ENCODE data around the gene LPIN1. TPM values are rescaled to one million over a fixed set of nuclear protein-coding genes. Genes with fewer than 3 reads are reported as not detected.
"Not testable (repeated sequence)": the region's sequence is repeated elsewhere in the genome, so short reads cannot be mapped to it uniquely, and the experiment has no call there.

The LPIN1 gene
- total and polyA plus RNA-seq, 4 donors, result 10.1 to 27.4 (median 13.4) TPM

DNA sequence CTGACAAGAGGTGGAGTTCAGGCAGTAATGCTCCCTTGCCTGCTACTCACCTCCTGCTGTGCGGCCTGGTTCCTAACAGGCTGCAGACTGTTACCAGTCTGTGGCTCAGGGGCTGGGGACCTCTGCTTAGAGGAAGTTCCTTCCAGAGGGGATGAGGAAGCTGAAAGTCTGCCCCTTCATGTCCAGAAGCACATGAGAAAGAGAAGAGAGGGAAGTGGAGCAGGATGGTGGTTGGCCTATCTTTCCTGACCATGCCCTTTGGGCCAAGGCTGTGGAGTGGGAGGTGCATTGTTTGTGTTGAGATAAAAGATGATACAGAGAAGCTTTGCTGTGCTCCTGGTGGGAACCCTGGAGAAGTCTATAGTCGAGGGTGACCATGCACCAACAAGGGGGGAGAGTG lies 112.5 kb downstream of the LPIN1 start:
- no peak for DNase-seq (ENCODE audit: low spot score)
- peaks cover 0 to under 1% (median 0%) of the 10 kb centered on the region in 4 donors for H3K4me1 ChIP-seq (ENCODE audit: control insufficient read depth in 4 of 4, insufficient read depth in 4 of 4, low read length in 3 of 4)
- no peak overlapping the region for H3K27ac ChIP-seq (ENCODE audit: low read depth in 1 of 2, low read length in 2 of 2)
- 85% methylated on average over 2 of the region's 2 CpGs for WGBS
- no peak overlapping the region for H3K4me3 ChIP-seq (ENCODE audit: low read depth in 1 of 3, low read length in 3 of 3)
- H3K9ac ChIP-seq (ENCODE audit: low read depth in 1 of 2, low read length in 2 of 2), result no peak overlapping the region
- no peak for TF ChIP-seq SP1 (IDR thresholded peaks at IDR 0.05)
- TF ChIP-seq, protein P1, sequence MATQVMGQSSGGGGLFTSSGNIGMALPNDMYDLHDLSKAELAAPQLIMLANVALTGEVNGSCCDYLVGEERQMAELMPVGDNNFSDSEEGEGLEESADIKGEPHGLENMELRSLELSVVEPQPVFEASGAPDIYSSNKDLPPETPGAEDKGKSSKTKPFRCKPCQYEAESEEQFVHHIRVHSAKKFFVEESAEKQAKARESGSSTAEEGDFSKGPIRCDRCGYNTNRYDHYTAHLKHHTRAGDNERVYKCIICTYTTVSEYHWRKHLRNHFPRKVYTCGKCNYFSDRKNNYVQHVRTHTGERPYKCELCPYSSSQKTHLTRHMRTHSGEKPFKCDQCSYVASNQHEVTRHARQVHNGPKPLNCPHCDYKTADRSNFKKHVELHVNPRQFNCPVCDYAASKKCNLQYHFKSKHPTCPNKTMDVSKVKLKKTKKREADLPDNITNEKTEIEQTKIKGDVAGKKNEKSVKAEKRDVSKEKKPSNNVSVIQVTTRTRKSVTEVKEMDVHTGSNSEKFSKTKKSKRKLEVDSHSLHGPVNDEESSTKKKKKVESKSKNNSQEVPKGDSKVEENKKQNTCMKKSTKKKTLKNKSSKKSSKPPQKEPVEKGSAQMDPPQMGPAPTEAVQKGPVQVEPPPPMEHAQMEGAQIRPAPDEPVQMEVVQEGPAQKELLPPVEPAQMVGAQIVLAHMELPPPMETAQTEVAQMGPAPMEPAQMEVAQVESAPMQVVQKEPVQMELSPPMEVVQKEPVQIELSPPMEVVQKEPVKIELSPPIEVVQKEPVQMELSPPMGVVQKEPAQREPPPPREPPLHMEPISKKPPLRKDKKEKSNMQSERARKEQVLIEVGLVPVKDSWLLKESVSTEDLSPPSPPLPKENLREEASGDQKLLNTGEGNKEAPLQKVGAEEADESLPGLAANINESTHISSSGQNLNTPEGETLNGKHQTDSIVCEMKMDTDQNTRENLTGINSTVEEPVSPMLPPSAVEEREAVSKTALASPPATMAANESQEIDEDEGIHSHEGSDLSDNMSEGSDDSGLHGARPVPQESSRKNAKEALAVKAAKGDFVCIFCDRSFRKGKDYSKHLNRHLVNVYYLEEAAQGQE (IDR thresholded peaks at IDR 0.05), result no peak
- TF ChIP-seq, protein P2, sequence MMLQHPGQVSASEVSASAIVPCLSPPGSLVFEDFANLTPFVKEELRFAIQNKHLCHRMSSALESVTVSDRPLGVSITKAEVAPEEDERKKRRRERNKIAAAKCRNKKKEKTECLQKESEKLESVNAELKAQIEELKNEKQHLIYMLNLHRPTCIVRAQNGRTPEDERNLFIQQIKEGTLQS (IDR thresholded peaks at IDR 0.05), result no peak
- TF ChIP-seq RXRA (IDR thresholded peaks at IDR 0.05), result no peak
- TF ChIP-seq, protein P3, sequence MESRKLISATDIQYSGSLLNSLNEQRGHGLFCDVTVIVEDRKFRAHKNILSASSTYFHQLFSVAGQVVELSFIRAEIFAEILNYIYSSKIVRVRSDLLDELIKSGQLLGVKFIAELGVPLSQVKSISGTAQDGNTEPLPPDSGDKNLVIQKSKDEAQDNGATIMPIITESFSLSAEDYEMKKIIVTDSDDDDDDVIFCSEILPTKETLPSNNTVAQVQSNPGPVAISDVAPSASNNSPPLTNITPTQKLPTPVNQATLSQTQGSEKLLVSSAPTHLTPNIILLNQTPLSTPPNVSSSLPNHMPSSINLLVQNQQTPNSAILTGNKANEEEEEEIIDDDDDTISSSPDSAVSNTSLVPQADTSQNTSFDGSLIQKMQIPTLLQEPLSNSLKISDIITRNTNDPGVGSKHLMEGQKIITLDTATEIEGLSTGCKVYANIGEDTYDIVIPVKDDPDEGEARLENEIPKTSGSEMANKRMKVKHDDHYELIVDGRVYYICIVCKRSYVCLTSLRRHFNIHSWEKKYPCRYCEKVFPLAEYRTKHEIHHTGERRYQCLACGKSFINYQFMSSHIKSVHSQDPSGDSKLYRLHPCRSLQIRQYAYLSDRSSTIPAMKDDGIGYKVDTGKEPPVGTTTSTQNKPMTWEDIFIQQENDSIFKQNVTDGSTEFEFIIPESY (IDR thresholded peaks at IDR 0.05), result no peak
- no peak for TF ChIP-seq EGR1 (IDR thresholded peaks at IDR 0.05; ENCODE audit: low read depth in 2 of 2)
- TF ChIP-seq, protein P4, sequence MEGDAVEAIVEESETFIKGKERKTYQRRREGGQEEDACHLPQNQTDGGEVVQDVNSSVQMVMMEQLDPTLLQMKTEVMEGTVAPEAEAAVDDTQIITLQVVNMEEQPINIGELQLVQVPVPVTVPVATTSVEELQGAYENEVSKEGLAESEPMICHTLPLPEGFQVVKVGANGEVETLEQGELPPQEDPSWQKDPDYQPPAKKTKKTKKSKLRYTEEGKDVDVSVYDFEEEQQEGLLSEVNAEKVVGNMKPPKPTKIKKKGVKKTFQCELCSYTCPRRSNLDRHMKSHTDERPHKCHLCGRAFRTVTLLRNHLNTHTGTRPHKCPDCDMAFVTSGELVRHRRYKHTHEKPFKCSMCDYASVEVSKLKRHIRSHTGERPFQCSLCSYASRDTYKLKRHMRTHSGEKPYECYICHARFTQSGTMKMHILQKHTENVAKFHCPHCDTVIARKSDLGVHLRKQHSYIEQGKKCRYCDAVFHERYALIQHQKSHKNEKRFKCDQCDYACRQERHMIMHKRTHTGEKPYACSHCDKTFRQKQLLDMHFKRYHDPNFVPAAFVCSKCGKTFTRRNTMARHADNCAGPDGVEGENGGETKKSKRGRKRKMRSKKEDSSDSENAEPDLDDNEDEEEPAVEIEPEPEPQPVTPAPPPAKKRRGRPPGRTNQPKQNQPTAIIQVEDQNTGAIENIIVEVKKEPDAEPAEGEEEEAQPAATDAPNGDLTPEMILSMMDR (IDR thresholded peaks at IDR 0.05; ENCODE audit: low read depth, low read length, missing input control), result no peak
- TF ChIP-seq HNF4A (conservative IDR thresholded peaks at IDR 0.05), result no peak
- TF ChIP-seq FOXA1 (IDR thresholded peaks at IDR 0.05), result no peak
- TF ChIP-seq NR2F2 (IDR thresholded peaks at IDR 0.05), result no peak
- TF ChIP-seq, protein P5, sequence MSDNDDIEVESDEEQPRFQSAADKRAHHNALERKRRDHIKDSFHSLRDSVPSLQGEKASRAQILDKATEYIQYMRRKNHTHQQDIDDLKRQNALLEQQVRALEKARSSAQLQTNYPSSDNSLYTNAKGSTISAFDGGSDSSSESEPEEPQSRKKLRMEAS (IDR thresholded peaks at IDR 0.05), result no peak
- no peak for TF ChIP-seq JUND (IDR thresholded peaks at IDR 0.05)
- no peak for TF ChIP-seq TAF1 (conservative IDR thresholded peaks at IDR 0.05)
- no peak for TF ChIP-seq YY1 (IDR thresholded peaks at IDR 0.05)
- no peak for TF ChIP-seq HNF4G (IDR thresholded peaks at IDR 0.05)
- TF ChIP-seq RAD21 (IDR thresholded peaks at IDR 0.05), result no peak
- no peaks in the 10 kb centered on the region for H3K27me3 ChIP-seq (ENCODE audit: control insufficient read depth in 4 of 4, insufficient read depth in 4 of 4, low read length in 3 of 4)
- no peaks in the 10 kb centered on the region for H3K36me3 ChIP-seq (ENCODE audit: control insufficient read depth in 4 of 4, insufficient read depth in 3 of 4, low read depth in 1 of 4, low read length in 3 of 4)
- H3K9me3 ChIP-seq (ENCODE audit: control insufficient read depth in 4 of 4, low read length in 3 of 4), result peaks cover 0 to 7% (median 0%) of the 10 kb centered on the region in 4 donors

DNA sequence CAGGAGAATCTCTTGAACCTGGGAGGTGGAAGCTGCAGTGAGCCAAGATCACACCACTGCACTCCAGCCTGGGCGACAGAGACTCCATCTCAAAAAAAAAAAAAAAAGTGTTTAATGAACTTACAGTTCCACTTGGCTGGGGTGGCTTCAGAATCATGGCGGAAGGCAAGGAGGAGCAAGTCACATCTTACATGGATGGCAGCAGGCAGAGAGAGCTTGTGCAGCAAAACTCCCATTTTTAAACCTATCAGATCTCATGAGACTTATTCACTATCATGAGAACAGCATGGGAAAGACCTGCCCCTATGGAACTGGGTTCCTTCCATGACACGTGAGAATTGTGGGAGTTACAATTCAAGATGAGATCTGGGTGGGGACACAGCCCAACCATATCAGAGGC lies 113.5 kb downstream of the LPIN1 start:
- H3K9me3 ChIP-seq (ENCODE audit: control insufficient read depth in 4 of 4, low read length in 3 of 4); H3K9ac ChIP-seq (ENCODE audit: low read depth in 1 of 2, low read length in 2 of 2); H3K27me3 ChIP-seq (ENCODE audit: control insufficient read depth in 4 of 4, insufficient read depth in 4 of 4, low read length in 3 of 4); H3K4me1 ChIP-seq (ENCODE audit: control insufficient read depth in 4 of 4, insufficient read depth in 4 of 4, low read length in 3 of 4); H3K27ac ChIP-seq (ENCODE audit: low read depth in 1 of 2, low read length in 2 of 2); DNase-seq (ENCODE audit: low spot score); H3K36me3 ChIP-seq (ENCODE audit: control insufficient read depth in 4 of 4, insufficient read depth in 3 of 4, low read depth in 1 of 4, low read length in 3 of 4); H3K4me3 ChIP-seq (ENCODE audit: low read depth in 1 of 3, low read length in 3 of 3): not testable (repeated sequence)
- 97% methylated on average over 3 of the region's 3 CpGs for WGBS

Measured in liver (tissue), 9 donors.